ENCODE results near the gene KNDC1.

DNA sequence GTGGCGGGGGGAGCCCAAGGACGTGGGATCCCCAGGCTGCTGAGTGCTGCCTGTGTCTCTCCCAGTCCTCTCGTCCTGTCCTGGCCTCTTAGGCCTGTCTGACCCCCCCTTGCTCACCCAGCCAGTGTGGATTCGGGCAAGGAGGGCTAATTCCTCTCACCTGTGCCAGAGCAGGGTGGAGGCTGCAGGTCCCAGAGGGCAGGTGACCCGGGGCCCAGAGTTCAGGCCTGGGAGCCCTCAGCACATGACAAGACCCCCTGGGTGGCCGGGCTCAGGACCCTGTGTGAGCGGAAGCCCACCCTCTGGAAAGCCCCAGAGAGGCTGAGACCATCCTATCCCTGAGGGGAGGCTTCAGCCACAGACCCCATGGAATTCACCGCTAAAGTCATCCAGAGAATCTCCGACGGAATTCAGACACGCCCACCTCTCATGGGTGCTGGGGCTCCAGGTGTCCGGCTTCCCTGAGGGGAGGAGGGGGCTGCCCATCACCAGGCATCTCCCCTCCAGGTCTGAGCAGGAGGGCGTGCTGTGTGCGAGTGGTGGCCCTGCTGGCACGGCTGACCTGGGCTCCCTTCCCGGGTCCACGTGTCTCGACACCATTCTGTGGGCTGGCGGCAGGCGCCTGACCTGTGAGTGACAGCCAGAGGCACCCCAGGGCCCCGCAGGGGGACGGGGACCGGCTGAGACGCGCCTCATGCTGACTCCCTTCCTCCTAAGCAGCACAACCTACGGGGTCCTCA, 5.0 kb downstream of the KNDC1 start:
- TF ChIP-seq, protein P1, sequence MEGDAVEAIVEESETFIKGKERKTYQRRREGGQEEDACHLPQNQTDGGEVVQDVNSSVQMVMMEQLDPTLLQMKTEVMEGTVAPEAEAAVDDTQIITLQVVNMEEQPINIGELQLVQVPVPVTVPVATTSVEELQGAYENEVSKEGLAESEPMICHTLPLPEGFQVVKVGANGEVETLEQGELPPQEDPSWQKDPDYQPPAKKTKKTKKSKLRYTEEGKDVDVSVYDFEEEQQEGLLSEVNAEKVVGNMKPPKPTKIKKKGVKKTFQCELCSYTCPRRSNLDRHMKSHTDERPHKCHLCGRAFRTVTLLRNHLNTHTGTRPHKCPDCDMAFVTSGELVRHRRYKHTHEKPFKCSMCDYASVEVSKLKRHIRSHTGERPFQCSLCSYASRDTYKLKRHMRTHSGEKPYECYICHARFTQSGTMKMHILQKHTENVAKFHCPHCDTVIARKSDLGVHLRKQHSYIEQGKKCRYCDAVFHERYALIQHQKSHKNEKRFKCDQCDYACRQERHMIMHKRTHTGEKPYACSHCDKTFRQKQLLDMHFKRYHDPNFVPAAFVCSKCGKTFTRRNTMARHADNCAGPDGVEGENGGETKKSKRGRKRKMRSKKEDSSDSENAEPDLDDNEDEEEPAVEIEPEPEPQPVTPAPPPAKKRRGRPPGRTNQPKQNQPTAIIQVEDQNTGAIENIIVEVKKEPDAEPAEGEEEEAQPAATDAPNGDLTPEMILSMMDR (conservative IDR thresholded peaks at IDR 0.05; ENCODE audit: low read depth in 2 of 2) = no peak
- TF ChIP-seq POLR2AphosphoS5 (IDR thresholded peaks at IDR 0.05; ENCODE audit: low read depth) (no peak), EZH2phosphoT487 (IDR thresholded peaks at IDR 0.05; ENCODE audit: unreplicated experiment) (no peak), EZH2 (IDR thresholded peaks at IDR 0.05; ENCODE audit: low read depth, unreplicated experiment) (no peak), CREB1 (CRISPR knock-in tag; IDR thresholded peaks at IDR 0.05; ENCODE audit: low read depth) (no peak)

Measured in GM23338 (cell line).